GM23338 (cell line): ENCODE data around the gene MICAL3. TPM values are rescaled to one million over a fixed set of nuclear protein-coding genes. Genes with fewer than 3 reads are reported as not detected.

Experiments used
- ATAC-seq: fragments of 200-7000 bp; cut with Tn5 transposase; 3 replicates; pipeline ENCODE4 v1.9.1; 2020
- DNase-seq: peaks from one replicate; pipeline ENCODE4 v3.0.0-alpha.2; 2015; ENCODE audit warnings: low spot score
- H2AFZ ChIP-seq: fragments of 200-600 bp; sonication (generic); 2 replicates; pipeline ENCODE4 v1.8.0; 2016; ENCODE audit warnings: antibody characterized with exemption, mild to moderate bottlenecking, moderate library complexity
- H3F3A ChIP-seq: fragments of 200-600 bp; sonication (generic); replicated peaks from 2 replicates; pipeline ENCODE4 v1.8.0; 2017; ENCODE audit warnings: antibody characterized with exemption, mixed run types, low read depth
- H3K27ac ChIP-seq: fragments of 200-600 bp; sonication (generic); 2 replicates; pipeline ENCODE4 v1.6.1; 2016; ENCODE audit warnings: low read depth
- H3K27me3 ChIP-seq: fragments of 200-600 bp; sonication (generic); 2 replicates; pipeline ENCODE4 v1.8.0; 2016; ENCODE audit warnings: mild to moderate bottlenecking, mixed run types, moderate library complexity; ENCODE audit not compliant: insufficient read depth
- H3K36me3 ChIP-seq: fragments of 200-600 bp; sonication (generic); 2 replicates; pipeline ENCODE4 v1.8.0; 2016; ENCODE audit warnings: mild to moderate bottlenecking; ENCODE audit not compliant: insufficient read depth
- H3K4me1 ChIP-seq: fragments of 200-600 bp; sonication (generic); 2 replicates; pipeline ENCODE4 v1.8.0; 2016; ENCODE audit warnings: mild to moderate bottlenecking, moderate library complexity; ENCODE audit not compliant: insufficient read depth
- H3K4me2 ChIP-seq: fragments of 200-600 bp; sonication (generic); 2 replicates; pipeline ENCODE4 v1.7.1; 2017; ENCODE audit warnings: mixed run types
- H3K4me3 ChIP-seq: fragments of 200-600 bp; sonication (generic); 2 replicates; pipeline ENCODE4 v1.6.1; 2016; ENCODE audit warnings: mixed run types
- H3K79me2 ChIP-seq: fragments of 200-600 bp; sonication (generic); replicated peaks from 2 replicates; pipeline ENCODE4 v1.8.0; 2017; ENCODE audit warnings: mild to moderate bottlenecking; ENCODE audit not compliant: insufficient read depth
- H3K9me2 ChIP-seq: fragments of 200-600 bp; sonication (generic); 2 replicates; pipeline ENCODE4 v1.8.0; 2017; ENCODE audit not compliant: insufficient read depth
- H4K20me1 ChIP-seq: fragments of 200-600 bp; sonication (generic); replicated peaks from 2 replicates; pipeline ENCODE4 v1.8.0; 2017; ENCODE audit warnings: mild to moderate bottlenecking; ENCODE audit not compliant: insufficient read depth
- H3K27ac Mint-ChIP-seq: 2 replicates; pipeline ENCODE4 v1.8.0; 2020; ENCODE audit warnings: inconsistent platforms, mild to moderate bottlenecking, moderate library complexity, mixed read lengths
- H3K27me3 Mint-ChIP-seq: 3 replicates; pipeline ENCODE4 v1.8.0; 2022; ENCODE audit warnings: low read depth, mild to moderate bottlenecking, moderate library complexity, mixed read lengths, inconsistent platforms; ENCODE audit not compliant: insufficient read depth, poor library complexity
- H3K36me3 Mint-ChIP-seq: 3 replicates; pipeline ENCODE4 v1.8.0; 2021; ENCODE audit warnings: low read depth, mild to moderate bottlenecking, inconsistent platforms, moderate library complexity, mixed read lengths
- H3K4me1 Mint-ChIP-seq: 3 replicates; pipeline ENCODE4 v1.8.0; 2020; ENCODE audit warnings: mild to moderate bottlenecking, inconsistent platforms, mixed read lengths
- H3K4me3 Mint-ChIP-seq: 3 replicates; pipeline ENCODE4 v1.8.0; 2021; ENCODE audit warnings: moderate library complexity, mild to moderate bottlenecking, inconsistent platforms, mixed read lengths
- H3K9me3 Mint-ChIP-seq: 3 replicates; pipeline ENCODE4 v1.8.0; 2020; ENCODE audit warnings: moderate library complexity, mild to moderate bottlenecking, inconsistent platforms, mixed read lengths
- CREB1 ChIP-seq: fragments of 250-450 bp; sonication (Bioruptor Pico); IDR thresholded peaks from 2 replicates; pipeline ENCODE4 v1.5.0; 2020; ENCODE audit warnings: low read depth, mild to moderate bottlenecking, moderate library complexity
- EZH2 ChIP-seq: fragments of 200-600 bp; sonication (generic); IDR thresholded peaks from one replicate; pipeline ENCODE4 v1.8.0; 2017; ENCODE audit warnings: antibody characterized with exemption, mild to moderate bottlenecking, low read depth; ENCODE audit not compliant: unreplicated experiment
- EZH2phosphoT487 ChIP-seq: fragments of 200-600 bp; sonication (generic); IDR thresholded peaks from one replicate; pipeline ENCODE4 v1.8.1; 2018; ENCODE audit warnings: antibody characterized with exemption; ENCODE audit not compliant: unreplicated experiment
- JUNB ChIP-seq: IDR thresholded peaks from one replicate; pipeline ENCODE4 v1.6.1; 2016; ENCODE audit warnings: antibody characterized with exemption; ENCODE audit not compliant: unreplicated experiment
- NANOG ChIP-seq: IDR thresholded peaks from 2 replicates; pipeline ENCODE4 v1.6.1; 2016; ENCODE audit warnings: antibody characterized with exemption, borderline replicate concordance
- REST ChIP-seq: IDR thresholded peaks from one replicate; pipeline ENCODE4 v1.6.1; 2018; ENCODE audit warnings: antibody characterized with exemption; ENCODE audit not compliant: unreplicated experiment
- STAT1 ChIP-seq: IDR thresholded peaks from one replicate; pipeline ENCODE4 v1.6.1; 2016; ENCODE audit warnings: antibody characterized with exemption; ENCODE audit not compliant: unreplicated experiment
- ZNF114 ChIP-seq: fragments of 250-450 bp; sonication (Bioruptor Pico); IDR thresholded peaks from 2 replicates; pipeline ENCODE4 v1.5.0; 2020; ENCODE audit warnings: mild to moderate bottlenecking, moderate library complexity
- ZNF331 ChIP-seq: fragments of 250-450 bp; sonication (Bioruptor Pico); IDR thresholded peaks from 2 replicates; pipeline ENCODE4 v1.5.0; 2020; ENCODE audit warnings: low read depth, mild to moderate bottlenecking, moderate library complexity
- polyA plus RNA-seq: library from polyadenylated mRNA; unstranded; fragments of >200 nt; fragmentation: Nextera tagmentation; extraction: Ambion mirVana; gene quantifications from 2 replicates; pipeline ENCODE4 v1.2.1, GENCODE V29; 2016
- total RNA-seq: library from RNA; depleted of rRNA; stranded (reverse); fragments of >200 nt; shearing (Covaris generic); gene quantifications from 2 replicates; pipeline ENCODE4 v1.2.3, GENCODE V29; 2014
- TF ChIP-seq, protein P1 (sequence below), 2 experiments: fragments of 200-600 bp in 1 of 2; sonication (generic) in 1 of 2; conservative IDR thresholded peaks; 2 replicates each; pipeline versions ENCODE4 v1.5.1 to v1.6.1; 2016 to 2017; ENCODE audit warnings: antibody characterized with exemption in 2 of 2, low read depth in 2 of 2, mild to moderate bottlenecking in 2 of 2, moderate library complexity in 1 of 2
- TF ChIP-seq, protein P2 (sequence below): IDR thresholded peaks from 2 replicates; pipeline ENCODE4 v1.6.1; 2016; ENCODE audit warnings: antibody characterized with exemption

The MICAL3 gene
- total and polyA plus RNA-seq, 2 experiments from 2014 or later, result 10.1 to 33.9 TPM

DNA sequence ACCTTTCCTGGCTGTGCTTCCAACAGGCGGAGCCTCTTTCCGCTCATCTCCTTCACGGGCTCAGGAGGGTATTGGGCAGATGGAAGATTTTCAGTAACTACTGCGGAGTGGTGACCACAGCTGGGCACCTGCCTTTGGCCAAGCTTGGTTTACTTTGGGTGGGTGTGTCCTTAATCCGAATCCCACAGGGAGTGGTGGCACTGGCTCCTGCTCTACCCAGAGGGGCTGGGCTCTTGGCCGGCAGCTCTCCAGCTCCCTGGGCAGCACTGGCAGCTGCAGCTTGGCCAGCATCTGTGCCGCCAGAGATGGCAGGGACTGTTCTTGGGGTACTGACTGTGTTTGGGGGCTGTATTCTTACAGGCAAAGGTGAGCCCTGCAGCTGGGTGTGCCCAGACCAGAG lies 279.9 kb downstream of the MICAL3 start (continued):
- TF ChIP-seq, protein P1, sequence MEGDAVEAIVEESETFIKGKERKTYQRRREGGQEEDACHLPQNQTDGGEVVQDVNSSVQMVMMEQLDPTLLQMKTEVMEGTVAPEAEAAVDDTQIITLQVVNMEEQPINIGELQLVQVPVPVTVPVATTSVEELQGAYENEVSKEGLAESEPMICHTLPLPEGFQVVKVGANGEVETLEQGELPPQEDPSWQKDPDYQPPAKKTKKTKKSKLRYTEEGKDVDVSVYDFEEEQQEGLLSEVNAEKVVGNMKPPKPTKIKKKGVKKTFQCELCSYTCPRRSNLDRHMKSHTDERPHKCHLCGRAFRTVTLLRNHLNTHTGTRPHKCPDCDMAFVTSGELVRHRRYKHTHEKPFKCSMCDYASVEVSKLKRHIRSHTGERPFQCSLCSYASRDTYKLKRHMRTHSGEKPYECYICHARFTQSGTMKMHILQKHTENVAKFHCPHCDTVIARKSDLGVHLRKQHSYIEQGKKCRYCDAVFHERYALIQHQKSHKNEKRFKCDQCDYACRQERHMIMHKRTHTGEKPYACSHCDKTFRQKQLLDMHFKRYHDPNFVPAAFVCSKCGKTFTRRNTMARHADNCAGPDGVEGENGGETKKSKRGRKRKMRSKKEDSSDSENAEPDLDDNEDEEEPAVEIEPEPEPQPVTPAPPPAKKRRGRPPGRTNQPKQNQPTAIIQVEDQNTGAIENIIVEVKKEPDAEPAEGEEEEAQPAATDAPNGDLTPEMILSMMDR (conservative IDR thresholded peaks at IDR 0.05; ENCODE audit: low read depth in 2 of 2), result no peak
- TF ChIP-seq, protein P2, sequence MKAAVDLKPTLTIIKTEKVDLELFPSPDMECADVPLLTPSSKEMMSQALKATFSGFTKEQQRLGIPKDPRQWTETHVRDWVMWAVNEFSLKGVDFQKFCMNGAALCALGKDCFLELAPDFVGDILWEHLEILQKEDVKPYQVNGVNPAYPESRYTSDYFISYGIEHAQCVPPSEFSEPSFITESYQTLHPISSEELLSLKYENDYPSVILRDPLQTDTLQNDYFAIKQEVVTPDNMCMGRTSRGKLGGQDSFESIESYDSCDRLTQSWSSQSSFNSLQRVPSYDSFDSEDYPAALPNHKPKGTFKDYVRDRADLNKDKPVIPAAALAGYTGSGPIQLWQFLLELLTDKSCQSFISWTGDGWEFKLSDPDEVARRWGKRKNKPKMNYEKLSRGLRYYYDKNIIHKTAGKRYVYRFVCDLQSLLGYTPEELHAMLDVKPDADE, result no peak
- no peak for TF ChIP-seq EZH2
- no peak for TF ChIP-seq ZNF114 (CRISPR knock-in tag)
- TF ChIP-seq REST, result no peak
- no peak for TF ChIP-seq EZH2phosphoT487
- TF ChIP-seq ZNF331 (CRISPR knock-in tag), result no peak
- no peak for TF ChIP-seq CREB1 (CRISPR knock-in tag)
- no peak for TF ChIP-seq JUNB

DNA sequence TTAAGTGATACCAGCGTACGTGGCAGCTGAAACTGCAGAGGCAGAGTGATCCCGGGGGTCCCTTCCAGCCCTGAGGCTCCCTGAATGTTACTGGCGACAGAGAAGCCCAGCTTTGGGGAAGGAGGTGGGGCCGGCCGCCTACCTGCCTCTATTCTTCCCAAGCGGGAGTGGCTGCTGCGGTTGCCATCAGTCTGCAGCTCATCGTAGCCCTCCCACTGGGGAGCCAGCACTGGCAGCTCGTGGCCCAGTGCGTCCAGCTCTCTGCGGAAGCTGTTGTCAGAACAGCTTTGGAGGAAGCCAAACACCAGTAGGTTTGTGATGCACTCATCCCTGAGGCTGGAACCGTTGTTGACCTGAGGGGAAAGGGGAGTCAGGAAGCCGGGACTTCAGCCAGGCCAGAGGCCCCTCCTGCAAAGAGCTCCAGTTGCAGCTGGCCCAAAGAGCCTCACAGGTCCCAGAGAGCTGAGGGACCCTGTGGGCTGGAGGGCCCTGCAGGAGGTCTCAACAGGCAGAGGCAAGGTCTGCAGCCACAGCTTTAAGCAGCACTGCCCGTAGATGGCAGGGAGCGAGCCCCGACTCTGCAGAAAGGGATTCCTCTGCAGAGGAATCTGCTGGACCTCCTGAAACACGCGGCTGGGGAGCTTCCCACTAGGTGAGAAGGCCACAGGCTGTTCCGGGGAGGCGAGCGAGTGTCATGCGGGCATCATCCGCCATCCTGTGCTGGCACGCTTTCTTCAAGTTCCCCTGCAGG lies 280.5 kb downstream of the MICAL3 start:
- H4K20me1 ChIP-seq, result no peaks in the 10 kb centered on the region; the same call in 1 of the 2 replicates
- Mint-ChIP-seq H3K9me3 (no peaks in the 10 kb centered on the region), H3K4me3 (no peak overlapping the region; the same call in 1 of the 3 replicates), H3K4me1 (peaks cover 25% of the 10 kb centered on the region), H3K36me3 (peaks cover 3% of the 10 kb centered on the region; the same call in 2 of the 3 replicates), H3K27me3 (peaks cover 7% of the 10 kb centered on the region), H3K27ac (no peak overlapping the region)
- H3F3A ChIP-seq, result peaks cover 9% of the 10 kb centered on the region; the same call in 1 of the 2 replicates
- H3K36me3 ChIP-seq, result no peaks in the 10 kb centered on the region
- no peaks in the 10 kb centered on the region for H3K9me2 ChIP-seq
- H3K27me3 ChIP-seq, result no peaks in the 10 kb centered on the region
- H3K4me1 ChIP-seq, result peaks cover 7% of the 10 kb centered on the region; the same call in 1 of the 2 replicates
- DNase-seq (peak; percentile 64), ATAC-seq (peak; percentile 51)
- H3K27ac ChIP-seq, result no peak overlapping the region
- no peak overlapping the region for H2AFZ ChIP-seq
- no peaks in the 10 kb centered on the region for H3K79me2 ChIP-seq
- H3K4me2 ChIP-seq, result peak overlapping the region; percentile 55
- H3K4me3 ChIP-seq, result 0 out of 2 replicates have a peak overlapping the region, but pooled peaks have one; percentile 26
- no peak for TF ChIP-seq EZH2
- TF ChIP-seq, protein P2, result no peak
- TF ChIP-seq CREB1 (CRISPR knock-in tag), result no peak
- no peak for TF ChIP-seq NANOG
- TF ChIP-seq, protein P1 (conservative IDR thresholded peaks at IDR 0.05; ENCODE audit: low read depth in 2 of 2), result no peak
- no peak for TF ChIP-seq STAT1
- no peak for TF ChIP-seq EZH2phosphoT487
